ENCODE data around the gene SMTN.
A peak's percentile ranks its signal among the peaks of the same experiment; 100 is the strongest.
"Not testable (repeated sequence)": the region's sequence is repeated elsewhere in the genome, so short reads cannot be mapped to it uniquely, and the experiment has no call there.

Gene SMTN

DNA sequence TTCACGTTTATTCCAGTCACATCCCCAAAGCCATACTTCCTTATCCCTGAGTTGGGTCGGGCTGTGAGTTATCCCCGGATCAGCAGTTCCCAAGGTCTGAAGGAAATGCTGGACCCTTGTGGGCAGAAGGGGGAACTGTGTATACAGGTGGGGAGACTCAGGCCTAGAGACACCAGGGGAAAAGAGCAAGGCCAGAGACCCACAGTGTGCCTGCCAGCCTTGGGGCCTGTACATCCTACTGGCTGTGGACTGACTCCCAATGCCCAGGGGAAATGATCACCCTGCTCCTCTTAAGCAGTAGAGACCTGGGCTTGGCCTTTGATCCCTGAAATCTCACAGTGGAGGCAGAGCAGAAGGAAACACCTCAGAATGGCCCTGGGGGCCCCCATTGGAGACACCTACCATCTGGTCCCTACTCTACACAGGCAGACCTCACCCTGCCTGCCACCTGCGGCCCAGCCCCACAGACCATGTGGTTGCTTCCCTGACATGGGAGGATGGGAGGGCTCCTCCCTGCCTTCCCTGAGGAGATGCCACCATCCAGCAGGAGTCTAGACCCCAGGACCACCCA, 25.0 kb downstream of the SMTN start:
- no peak for DNase-seq

DNA sequence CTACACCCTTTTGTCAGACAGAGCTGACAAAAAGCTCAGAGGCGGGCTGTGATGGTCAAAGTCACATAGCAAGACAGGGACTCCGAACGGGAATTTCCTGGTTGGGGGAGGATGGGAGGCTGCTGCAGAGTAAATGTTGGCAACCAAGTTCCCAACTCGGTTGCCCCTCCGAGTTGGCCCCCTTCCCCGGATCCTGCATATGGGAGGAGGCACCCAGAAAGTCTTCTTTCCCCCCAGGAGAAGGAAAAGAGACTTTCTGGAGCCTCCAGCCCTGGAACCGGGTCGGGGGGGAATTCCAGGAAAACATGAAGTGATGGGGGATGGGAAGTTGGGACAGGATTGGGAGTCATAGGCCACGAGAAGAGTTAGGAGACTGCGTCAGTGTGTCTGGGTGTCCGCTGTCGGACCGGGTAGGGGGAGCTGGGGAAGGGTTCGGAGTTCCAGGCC, 25.6 kb downstream of the SMTN start:
- no peak for DNase-seq

DNA sequence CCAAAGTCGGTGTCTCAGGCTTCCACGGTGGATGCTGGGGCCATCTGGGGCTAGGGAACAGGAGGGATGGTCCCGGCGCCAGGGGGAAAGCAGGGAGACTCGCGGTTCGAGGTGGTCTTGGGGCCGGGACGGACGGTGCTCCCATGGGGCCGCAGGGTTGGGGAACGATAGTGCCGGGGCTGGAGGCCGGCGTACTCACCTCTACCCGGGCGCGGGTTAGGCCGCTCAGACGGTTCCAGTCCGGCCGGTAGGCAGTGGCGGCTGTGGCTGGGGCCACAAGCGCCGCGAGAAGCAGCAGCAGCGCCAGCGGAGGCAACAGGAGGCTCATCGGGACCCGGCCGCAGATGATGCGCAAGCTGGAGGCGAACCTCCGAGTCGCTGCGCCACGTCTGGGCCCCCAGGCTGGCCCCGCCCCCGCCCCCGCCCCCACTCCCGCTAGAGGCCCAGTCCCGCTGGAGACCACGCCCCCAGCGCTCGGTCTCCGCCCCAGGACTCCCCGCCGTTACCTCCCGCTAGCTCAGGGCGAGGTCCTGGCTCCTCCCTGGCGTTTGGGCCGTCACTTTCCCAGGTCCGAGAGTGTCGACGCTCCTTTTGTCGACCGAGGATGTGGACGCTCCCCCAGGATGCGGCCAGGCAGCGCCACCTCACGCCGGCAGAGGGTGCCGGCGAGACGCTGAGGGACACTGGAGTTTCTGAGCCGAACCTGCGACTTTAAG, 26.2 kb downstream of the SMTN start, which contains the start of gene SELENOM:
SELENOM (minus strand) TSS at position 391 of the 716 bp plus-strand sequence; CDS start at position 328, 63 bp downstream.
- peak; percentile 95 for DNase-seq

DNA sequence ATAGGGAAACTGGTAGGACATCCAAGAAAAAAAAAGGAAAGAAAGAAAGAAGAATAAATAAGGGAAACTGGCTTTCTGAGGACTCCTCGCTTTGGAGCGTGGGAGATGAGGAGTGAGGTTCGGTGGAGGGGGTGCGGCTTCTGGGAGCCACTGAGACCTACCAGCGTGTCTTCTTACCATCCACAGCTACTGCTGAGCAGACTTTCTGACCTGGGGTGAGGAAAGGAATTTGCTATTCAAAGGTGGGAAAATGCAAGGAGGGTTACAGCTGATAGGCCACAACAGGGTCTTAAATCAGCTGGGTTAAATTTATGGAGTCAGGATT, 26.7 kb downstream of the SMTN start:
- DNase-seq = no peak

DNA sequence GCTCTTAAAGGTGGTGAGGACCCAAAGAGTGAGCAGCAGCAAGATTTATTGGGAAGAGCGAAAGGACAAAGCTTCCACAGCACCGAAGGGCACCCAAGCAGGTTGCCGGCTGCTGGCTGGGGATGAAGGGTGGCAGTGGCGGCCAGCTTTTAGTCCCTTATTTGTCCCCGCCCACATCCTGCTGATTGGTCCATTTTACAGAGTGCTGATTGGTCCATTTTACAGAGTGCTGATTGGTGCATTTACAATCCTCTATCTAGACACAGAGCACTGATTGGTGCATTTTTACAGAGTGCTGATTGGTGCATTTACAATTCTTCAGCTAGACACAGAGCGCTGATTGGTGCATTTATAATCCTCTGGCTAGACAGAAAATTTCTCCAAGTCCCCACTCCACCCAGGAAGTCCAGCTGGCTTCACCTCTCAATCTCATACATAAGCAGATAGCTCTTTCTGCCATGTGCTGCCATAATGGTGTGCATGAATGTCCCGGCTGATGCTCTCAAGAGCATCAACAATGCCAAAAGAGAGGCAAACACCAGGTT, 31.5 kb downstream of the SMTN start:
- DNase-seq = not testable (repeated sequence)

DNA sequence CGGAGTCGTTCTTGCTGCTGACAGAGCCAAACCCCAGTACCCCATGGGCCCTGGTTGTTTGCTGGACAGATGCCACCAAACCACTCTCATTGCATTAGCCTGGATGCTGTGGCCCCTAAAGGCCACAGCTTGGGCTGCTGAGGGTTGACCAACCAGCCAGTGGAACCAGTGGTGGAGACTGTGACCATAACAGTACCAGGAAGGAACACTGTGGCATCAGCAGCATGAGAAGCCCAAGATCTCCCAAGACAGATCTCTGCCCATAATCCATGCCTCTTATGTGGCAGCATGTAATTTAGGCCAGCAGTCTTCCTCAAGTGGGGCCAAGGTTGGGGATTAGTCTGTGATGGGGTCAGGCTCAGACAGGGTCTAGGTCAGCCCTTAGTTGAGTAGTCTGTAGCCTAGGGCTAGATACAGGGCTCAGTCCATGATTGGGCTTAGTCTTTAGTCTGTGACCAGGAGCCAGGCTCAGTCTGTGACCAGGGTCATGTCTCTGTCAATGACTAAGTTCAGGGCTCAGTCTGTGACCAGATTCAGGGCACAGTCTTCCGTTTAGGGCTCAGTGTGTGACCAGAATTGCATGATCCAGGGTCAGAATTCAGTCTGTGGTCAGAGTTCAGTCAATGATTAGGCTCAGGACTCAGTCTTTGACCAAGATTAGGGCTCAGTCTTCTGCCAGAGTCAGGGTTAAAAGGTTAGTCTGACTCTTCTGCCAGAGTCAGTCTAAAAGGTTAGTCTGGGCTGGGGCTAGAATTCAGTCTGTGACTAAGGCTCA, 37.1 kb downstream of the SMTN start:
- DNase-seq = no peak

DNA sequence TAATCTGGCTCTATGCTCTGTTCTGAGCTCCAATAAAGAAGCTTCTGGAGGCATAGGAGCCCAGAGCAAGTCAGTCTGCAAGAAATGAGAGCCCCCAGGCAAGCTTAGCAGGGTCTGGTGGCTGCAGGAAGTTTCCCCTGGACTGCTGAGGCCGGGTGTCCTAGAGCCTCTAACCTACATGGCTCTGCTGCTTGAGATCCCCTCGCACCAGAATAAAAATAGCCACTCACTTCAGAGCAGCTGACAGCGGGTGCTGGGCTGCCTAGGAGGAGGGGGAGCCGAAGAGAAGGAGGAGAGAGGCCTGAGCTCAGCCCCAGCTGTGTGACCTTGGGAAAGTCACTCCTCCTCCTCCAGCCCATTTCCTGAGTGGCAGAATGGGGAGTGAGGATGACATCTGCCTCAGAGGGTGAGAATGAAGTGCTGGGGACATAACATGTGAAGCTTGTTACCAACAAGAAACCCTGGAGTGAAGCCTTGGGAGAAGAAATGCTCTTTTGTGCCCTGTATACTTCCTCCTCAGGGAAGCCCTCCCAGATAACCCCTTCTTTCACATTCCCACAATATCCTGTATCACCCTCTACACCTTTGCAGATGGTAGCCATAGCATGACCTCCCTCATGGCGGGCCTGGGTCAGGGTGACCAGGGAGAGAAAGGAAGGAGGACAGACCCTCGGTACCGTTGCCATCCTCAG, 38.1 kb downstream of the SMTN start:
- no peak for DNase-seq

DNA sequence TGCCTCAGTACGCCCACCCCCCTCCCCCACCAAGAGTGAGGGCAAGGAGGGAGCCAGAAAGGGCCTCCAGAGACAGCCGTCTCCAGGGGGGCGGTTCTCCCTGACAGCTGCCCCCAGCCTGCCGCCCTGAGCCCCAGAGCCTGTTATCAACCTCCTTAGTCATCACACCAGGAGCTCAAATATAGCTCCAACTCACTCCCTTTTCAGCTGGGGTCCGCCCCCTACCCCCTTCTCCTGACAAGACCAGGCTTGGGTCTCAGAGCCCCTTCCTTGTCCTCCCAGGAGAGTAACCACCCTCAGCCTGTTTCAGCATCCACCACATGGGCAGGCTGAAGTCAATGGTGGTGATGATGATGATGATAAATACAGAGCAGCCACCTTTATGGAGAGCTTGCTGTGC, 39.1 kb downstream of the SMTN start:
- DNase-seq = no peak

DNA sequence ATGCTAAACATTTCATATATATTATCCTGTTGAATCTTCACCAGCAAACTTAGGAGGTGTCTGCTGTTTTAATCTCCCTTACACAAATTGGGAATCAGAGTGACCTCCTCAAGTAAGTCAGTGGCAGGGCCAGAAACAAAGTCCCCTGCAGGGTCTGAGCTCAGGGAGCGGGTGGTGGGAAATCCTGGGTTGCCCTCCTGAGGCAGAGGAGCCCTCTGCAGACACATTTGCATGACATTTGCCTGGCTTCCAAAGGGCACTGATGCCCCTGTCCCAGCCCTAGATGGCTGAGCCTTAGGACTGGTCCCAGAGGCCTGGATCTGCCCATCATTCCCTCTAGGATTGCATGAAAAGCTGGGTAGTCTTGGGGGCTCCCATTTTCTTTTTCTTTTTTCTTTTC, 39.5 kb downstream of the SMTN start:
- DNase-seq = no peak

DNA sequence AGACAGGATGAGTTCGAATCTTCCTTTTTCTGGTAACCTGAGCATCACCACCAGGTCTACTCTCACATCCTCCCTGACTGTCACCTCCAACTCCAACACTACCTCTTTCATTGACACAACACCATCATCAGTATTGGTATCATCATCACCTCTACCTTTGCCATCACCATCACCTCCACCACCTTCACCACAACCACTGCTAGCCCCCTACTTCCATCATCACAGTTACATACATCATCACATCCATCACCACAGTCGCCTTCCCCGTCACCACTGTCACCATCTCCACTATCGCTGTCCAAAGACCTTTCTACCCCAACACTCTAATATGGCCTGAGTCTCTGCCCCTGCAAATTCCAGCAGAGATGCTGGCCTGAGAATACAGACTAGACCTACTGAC, 40.3 kb downstream of the SMTN start:
- no peak for DNase-seq

DNA sequence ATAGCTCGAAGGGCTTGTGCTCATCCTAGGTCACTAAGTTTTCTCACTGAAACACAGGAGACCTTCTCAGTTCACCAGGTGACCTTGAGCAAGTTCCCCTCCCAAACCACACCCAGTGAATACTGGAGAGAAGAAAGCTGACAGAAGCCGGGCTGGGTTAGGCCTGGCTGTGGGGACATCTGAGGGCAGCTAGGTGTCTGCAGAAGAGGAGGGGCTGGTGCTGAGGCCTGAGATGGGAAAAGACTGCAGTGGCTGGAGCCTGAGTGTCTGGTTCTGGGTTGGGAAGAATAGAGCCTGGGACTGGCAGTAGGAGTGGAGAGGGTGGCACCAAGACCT, 41.0 kb downstream of the SMTN start:
- no peak for DNase-seq

DNA sequence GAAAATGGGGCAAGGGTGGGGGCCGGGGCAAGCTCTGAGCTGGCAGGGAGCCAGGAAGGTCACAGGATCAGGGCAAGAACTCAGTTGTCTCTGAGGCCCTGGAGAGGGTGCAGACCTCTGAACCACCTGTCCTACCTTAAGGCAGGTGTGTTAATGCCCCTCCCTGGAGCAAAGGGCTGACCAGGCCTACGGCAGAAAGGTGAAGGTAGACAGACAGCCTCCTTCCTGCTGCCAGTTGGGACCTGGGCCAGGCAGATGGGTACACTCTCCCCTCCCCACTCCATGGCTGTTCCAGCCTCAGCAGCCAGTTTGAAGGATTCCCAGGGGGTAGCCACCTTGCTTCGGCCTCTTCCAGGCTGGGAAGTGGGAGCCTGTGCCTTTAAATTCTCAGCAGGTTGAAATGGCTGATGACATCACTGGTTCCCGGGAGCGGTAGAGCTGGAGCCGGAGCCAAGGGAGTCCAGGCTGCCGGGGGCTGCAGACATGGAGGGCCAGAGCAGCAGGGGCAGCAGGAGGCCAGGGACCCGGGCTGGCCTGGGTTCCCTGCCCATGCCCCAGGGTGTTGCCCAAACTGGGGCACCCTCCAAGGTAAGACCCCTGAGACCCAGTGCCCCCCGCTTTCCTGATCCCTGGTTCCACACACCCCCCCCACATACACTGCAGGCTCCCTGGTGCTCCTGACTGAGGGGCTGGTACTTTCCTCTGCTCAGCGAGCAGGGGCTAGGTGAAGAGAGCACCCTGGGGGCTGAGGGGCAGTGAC, 41.6 kb downstream of the SMTN start, which contains the start of gene INPP5J:
INPP5J (plus strand) TSS at position 435 of the 760 bp plus-strand sequence; CDS start at position 484, 49 bp downstream.
- DNase-seq = no peak

DNA sequence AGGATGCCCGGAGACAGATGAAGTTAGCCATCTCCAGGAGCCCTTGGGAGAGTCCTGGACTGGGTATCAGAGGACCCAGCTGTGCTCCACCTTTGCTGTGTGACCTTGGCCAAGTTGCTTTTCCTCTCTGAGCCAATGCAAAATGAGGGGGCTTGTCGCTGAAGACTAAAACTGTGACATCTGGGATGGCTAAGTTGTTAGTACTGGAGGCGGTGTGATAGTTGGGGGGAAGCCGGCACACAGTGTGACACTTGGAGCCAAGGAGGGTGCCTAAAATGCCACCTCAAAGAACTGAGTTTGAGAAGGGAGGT, 42.1 kb downstream of the SMTN start:
- DNase-seq = no peak

DNA sequence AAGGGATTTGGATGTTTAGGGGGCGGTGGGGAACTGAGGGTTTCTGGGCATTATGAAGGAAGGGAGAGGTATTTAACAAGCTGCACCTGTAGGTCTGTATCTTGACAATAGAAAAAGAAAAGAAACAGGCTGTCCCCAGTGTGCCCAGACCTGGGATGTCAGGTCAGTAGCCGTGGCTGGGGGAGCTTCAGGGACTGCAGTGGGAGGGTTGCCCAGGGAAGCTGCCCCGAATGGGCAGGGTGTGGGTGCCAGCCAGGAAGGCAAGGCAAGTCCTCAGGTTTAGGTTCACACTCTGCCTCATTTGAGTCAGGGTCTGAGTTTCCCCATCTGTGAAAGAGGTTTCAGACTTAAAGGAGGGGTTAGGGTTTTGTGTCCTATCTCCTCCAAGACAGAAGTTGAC, 43.2 kb downstream of the SMTN start:
- no peak for DNase-seq

DNA sequence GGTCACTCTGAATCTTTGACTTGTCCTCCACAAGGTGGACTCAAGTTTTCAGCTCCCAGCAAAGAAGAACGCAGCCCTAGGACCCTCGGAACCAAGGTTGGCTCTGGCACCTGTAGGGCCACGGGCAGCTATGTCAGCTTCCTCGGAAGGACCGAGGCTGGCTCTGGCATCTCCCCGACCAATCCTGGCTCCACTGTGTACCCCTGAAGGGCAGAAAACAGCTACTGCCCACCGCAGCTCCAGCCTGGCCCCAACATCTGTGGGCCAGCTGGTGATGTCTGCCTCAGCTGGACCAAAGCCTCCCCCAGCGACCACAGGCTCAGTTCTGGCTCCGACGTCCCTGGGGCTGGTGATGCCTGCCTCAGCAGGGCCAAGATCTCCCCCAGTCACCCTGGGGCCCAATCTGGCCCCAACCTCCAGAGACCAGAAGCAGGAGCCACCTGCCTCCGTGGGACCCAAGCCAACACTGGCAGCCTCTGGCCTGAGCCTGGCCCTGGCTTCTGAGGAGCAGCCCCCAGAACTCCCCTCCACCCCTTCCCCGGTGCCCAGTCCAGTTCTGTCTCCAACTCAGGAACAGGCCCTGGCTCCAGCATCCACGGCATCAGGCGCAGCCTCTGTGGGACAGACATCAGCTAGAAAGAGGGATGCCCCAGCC, 43.8 kb downstream of the SMTN start:
- no peak for DNase-seq

DNA sequence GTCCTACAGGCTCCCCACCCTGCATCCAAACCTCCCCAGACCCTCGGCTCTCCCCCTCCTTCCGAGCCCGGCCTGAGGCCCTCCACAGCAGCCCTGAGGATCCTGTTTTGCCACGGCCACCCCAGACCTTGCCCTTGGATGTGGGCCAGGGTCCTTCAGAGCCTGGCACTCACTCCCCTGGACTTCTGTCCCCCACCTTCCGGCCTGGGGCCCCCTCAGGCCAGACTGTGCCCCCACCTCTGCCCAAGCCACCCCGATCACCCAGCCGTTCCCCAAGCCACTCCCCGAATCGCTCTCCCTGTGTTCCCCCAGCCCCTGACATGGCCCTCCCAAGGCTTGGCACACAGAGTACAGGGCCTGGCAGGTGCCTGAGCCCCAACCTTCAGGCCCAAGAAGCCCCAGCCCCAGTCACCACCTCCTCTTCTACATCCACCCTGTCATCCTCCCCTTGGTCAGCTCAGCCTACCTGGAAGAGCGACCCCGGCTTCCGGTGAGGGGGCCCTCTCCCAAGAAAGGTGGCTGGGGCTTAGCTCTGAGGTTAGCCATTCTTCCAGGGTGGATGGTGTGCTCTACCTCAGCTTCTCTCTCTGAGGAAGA, 44.5 kb downstream of the SMTN start:
- no peak for DNase-seq

DNA sequence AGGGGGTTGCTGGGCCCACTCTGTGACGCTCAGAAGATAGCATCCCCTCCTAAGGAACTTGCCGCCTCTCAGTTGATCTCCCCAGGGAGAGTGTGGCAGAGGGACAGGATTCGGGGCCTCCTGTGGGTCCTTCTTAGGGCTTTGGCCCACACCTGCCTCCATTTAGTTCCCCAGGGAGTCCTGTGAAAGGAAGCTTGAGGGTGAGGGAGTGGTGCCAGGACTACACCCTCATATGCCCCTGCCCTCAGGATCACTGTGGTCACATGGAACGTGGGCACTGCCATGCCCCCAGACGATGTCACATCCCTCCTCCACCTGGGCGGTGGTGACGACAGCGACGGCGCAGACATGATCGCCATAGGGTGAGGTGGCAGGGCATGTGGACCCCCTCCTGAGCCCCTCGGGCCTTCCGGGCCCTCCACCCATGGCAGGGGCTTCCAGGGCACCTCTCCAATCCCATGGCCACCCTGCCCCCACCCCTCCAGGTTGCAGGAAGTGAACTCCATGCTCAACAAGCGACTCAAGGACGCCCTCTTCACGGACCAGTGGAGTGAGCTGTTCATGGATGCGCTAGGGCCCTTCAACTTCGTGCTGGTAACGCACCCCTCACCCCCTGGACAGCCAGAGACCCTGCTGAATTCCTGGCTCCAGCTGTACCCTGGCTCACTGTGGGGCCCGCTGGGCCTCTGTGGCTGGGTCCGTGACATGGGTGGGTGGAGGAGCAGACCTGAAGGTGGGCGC, 45.2 kb downstream of the SMTN start:
- DNase-seq = no peak

DNA sequence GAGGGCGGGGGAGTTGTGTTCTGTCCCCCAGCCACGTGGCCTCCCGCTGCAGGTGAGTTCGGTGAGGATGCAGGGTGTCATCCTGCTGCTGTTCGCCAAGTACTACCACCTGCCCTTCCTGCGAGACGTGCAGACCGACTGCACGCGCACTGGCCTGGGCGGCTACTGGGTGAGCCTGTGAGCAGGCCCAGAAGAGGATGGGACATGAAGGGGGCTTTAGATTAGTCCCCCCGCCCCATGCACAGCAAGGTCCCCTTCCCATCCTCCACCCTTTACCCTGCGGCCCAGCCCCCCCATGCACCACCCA, 45.7 kb downstream of the SMTN start:
- DNase-seq = no peak

DNA sequence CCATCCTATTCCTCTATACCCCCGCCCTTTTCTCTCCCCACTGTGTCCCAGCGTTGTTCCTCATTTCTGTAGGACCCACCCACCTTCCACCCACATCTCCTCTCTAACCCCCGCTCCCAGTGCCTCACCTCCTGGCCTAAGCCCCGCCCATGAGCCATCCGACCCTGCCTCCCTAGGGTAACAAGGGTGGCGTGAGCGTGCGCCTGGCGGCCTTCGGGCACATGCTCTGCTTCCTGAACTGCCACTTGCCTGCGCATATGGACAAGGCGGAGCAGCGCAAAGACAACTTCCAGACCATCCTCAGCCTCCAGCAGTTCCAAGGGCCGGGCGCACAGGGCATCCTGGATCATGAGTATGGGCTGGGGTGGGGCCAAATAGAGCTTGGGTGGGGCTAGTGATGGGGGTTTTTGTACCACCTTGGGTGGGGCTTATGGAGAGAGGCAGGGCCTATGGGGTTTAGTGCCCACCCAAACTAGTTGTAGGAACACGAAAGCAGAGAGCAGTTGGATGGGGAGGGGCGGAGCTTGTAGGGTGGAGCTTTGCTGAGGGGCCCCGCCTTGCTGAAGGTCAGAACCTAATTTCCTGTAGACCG, 46.2 kb downstream of the SMTN start:
- no peak for DNase-seq

DNA sequence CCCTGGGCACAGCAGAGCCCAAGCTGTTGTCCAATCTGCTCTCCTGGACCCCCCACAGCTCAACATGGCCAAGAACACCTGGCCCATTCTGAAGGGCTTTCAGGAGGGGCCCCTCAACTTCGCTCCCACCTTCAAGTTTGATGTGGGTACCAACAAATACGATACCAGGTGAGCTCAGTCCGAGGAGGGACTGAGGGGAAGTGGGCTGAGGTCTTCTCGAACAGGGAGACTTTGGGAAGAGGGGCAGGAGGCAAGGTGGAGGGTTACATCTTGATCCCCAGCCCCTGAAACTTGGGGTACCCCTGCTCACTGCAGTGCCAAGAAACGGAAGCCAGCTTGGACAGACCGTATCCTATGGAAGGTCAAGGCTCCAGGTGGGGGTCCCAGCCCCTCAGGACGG, 47.0 kb downstream of the SMTN start:
- no peak for DNase-seq

DNA sequence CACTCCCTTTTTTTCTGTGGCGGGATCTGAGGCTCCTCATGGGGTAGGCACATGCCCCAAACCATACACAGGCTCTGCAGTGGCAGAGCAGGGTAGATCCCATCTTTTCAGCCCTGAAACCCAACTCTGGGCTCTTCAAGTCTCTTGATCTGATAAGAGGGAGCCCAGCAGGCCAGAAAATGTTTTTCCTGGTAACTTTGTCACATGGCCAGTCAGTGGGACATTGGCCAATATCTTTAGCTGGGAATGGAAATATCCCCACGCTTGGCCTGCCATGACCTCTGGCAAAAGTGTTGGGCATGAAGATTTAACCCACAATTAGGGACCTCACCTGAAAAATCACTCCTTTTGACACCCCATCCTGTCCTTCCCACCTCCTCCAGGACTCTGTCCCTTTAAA, 49.8 kb downstream of the SMTN start:
- no peak for DNase-seq

Measured in CD4-positive, alpha-beta T cell treated with Interleukin-6 for 4 hours (primary cell).